ENCODE measurements around the gene ADGRG2. TPM values are rescaled to one million over a fixed set of nuclear protein-coding genes. Genes with fewer than 3 reads are reported as not detected.

The ADGRG2 gene
- total and polyA plus RNA-seq, 7 donors, result 0.06 to 0.48 (median 0.21) TPM; not detected in 1

DNA sequence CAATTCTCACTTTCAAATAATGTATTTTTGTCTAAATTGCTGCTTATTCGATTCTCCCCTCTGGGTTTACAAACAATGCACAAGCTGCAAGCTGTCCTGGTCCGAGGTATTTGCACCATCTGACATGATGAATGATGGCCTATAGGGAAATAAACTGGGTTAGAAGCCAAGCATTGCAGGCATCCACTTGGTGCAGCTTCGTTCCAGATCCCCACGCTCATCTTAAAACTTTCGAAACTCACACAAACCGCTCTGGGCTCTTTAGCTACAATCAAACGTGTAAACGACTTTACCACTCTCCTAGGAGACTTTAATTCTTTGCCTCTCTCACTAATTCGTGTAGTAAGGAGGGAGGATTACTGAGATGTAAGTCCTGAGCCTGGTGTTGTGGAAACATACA lies 157.4 kb downstream of the ADGRG2 start:
- no peaks in the 10 kb centered on the region for H3K9me3 ChIP-seq
- intact Hi-C loops (cut with DNase I), result no loop called here
- H3K4me3 ChIP-seq, result no peak overlapping the region
- H3K36me3 ChIP-seq (ENCODE audit: insufficient read depth in 1 of 2, low read depth in 1 of 2), result no peaks in the 10 kb centered on the region
- no peak for DNase-seq
- TF ChIP-seq, protein P1, sequence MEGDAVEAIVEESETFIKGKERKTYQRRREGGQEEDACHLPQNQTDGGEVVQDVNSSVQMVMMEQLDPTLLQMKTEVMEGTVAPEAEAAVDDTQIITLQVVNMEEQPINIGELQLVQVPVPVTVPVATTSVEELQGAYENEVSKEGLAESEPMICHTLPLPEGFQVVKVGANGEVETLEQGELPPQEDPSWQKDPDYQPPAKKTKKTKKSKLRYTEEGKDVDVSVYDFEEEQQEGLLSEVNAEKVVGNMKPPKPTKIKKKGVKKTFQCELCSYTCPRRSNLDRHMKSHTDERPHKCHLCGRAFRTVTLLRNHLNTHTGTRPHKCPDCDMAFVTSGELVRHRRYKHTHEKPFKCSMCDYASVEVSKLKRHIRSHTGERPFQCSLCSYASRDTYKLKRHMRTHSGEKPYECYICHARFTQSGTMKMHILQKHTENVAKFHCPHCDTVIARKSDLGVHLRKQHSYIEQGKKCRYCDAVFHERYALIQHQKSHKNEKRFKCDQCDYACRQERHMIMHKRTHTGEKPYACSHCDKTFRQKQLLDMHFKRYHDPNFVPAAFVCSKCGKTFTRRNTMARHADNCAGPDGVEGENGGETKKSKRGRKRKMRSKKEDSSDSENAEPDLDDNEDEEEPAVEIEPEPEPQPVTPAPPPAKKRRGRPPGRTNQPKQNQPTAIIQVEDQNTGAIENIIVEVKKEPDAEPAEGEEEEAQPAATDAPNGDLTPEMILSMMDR (IDR thresholded peaks at IDR 0.05), result no peak
- no peaks in the 10 kb centered on the region for H3K4me1 ChIP-seq
- H3K27me3 ChIP-seq (ENCODE audit: insufficient read depth in 3 of 3, low read length in 2 of 3), result no peaks in the 10 kb centered on the region
- 31 to 47% (median 39%) methylated on average over 9 of the region's 9 CpGs for WGBS, 3 donors
- no peak for ATAC-seq
- H3K27ac ChIP-seq, result no peak overlapping the region

DNA sequence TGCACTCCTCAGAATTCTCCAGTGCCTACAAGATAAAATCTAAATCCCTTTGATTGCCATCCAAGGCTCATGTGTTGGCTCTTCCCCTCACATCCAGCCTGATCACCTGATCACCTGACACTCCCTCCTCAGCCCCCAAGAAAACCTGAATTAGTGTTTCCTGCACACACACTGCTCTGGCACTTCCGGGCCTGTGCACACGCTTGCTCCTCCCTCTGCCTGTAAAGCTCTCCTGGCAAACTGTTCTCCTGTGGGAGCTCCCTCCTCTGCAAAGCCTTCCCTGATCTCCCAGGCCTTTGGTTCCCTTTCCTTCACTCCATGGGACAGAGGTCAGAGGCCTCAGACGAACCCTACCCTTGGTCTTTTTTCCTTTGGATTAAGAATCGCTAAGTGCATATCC lies 158.2 kb downstream of the ADGRG2 start:
- Histone ChIP-seq H3K27me3 (ENCODE audit: insufficient read depth in 3 of 3, low read length in 2 of 3) (no peaks in the 10 kb centered on the region), H3K4me3 (no peak overlapping the region), H3K9me3 (no peaks in the 10 kb centered on the region), H3K36me3 (ENCODE audit: insufficient read depth in 1 of 2, low read depth in 1 of 2) (no peaks in the 10 kb centered on the region), H3K4me1 (no peaks in the 10 kb centered on the region), H3K27ac (no peak overlapping the region)
- TF ChIP-seq, protein P1 (IDR thresholded peaks at IDR 0.05), result no peak
- intact Hi-C loops (cut with DNase I), result no loop called here
- ATAC-seq, result no peak
- WGBS, 3 donors, result 60 to 63% (median 61%) methylated on average over 4 of the region's 4 CpGs
- no peak for DNase-seq

DNA sequence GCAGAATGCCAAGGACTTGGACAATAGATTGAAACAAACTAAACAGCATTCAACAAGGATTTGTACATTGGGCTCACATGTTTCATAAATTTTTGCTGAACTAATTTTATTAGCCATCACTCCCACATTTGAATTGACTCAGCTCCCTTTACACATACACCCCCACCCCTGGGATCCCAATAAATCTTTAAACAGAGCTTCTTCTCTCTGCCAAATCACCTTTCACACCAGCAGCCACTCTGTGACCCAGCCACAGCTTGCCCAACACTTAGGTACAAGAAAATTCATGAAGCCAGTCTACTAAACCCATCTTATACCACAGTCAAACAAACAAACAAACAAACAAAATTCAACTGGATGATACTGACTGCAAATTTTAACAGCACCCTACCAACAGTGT lies 159.9 kb downstream of the ADGRG2 start:
- H3K27ac ChIP-seq, result no peak overlapping the region
- H3K9me3 ChIP-seq, result no peaks in the 10 kb centered on the region
- TF ChIP-seq, protein P1 (IDR thresholded peaks at IDR 0.05), result no peak
- intact Hi-C loops (cut with DNase I), result no loop called here
- H3K4me1 ChIP-seq, result no peaks in the 10 kb centered on the region
- no peak overlapping the region for H3K4me3 ChIP-seq
- H3K36me3 ChIP-seq (ENCODE audit: insufficient read depth in 1 of 2, low read depth in 1 of 2), result no peaks in the 10 kb centered on the region
- no peak for ATAC-seq
- DNase-seq, result no peak
- no peaks in the 10 kb centered on the region for H3K27me3 ChIP-seq (ENCODE audit: insufficient read depth in 3 of 3, low read length in 2 of 3)

DNA sequence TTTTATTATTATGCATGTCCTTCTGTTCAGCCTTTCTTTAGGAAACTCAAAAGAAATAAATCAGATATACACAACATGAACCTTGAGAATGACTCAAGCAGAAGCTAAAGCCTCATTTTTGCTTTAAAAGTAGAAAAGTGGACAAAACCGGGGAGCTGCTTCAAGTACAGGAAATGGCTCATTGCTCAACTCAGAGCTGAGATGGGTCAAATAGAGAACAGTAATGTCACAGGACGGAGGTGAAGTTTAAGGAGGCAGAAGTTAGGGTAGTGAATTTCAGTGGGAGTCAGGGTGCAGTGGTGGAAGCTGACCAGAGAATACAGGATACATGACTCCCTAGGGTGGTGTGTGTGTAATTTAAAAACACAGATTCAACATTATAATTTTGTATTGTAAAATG lies 160.6 kb downstream of the ADGRG2 start:
- WGBS, 3 donors, result 62 to 86% (median 83%) methylated on average over 2 of the region's 2 CpGs
- H3K4me3 ChIP-seq, result no peak overlapping the region
- DNase-seq, result no peak
- no peaks in the 10 kb centered on the region for H3K27me3 ChIP-seq (ENCODE audit: insufficient read depth in 3 of 3, low read length in 2 of 3)
- TF ChIP-seq, protein P1 (IDR thresholded peaks at IDR 0.05), result no peak
- no peaks in the 10 kb centered on the region for H3K9me3 ChIP-seq
- no peaks in the 10 kb centered on the region for H3K4me1 ChIP-seq
- no peaks in the 10 kb centered on the region for H3K36me3 ChIP-seq (ENCODE audit: insufficient read depth in 1 of 2, low read depth in 1 of 2)
- no peak overlapping the region for H3K27ac ChIP-seq
- no peak for ATAC-seq
- intact Hi-C loops (cut with DNase I), result no loop called here

DNA sequence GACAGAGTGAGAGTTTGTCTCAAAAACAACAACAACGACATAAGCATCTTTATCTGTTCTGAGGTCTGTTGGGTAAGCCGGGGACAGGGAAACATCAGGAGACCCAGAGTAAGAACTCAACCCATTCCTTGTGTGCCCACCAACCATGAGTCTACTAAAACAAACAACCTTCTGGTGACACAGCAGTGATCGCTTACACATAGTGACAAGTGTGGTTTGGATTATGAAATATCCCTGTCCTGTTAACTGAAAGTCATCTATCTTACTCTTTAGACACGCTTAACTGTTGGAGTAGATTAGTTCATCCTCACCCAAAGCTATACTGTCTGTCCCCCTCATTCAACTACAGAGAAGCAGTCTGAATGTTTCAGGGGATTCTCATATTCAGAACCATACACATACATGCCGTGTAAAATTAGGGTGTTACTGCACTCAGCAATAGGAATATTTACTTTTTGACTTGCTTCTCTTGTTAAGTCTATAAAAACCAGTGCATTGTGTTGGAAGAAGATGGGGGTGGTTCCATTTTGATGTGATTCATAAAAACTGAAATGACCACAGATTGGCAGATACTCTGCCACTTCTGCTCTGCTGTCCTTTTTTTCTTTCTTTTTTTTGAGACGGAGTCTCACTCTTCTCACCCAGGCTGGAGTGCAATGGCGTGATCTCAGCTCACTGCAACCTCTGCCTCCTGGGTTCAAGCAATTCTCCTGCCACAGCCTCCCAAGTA lies 165.8 kb downstream of the ADGRG2 start:
- no peak for ATAC-seq
- intact Hi-C loops (cut with DNase I), result no loop called here
- no peaks in the 10 kb centered on the region for H3K27me3 ChIP-seq (ENCODE audit: insufficient read depth in 3 of 3, low read length in 2 of 3)

More for the DNA sequence above, 165.8 kb downstream of the ADGRG2 start:
- WGBS, 3 donors, result 86 to 91% (median 91%) methylated on average over 7 of the region's 7 CpGs
- no peak for DNase-seq
- TF ChIP-seq, protein P1 (IDR thresholded peaks at IDR 0.05), result no peak
- Histone ChIP-seq H3K4me3 (no peak overlapping the region), H3K36me3 (ENCODE audit: insufficient read depth in 1 of 2, low read depth in 1 of 2) (peaks cover 0 to 6% of the 10 kb centered on the region in 2 donors), H3K4me1 (no peaks in the 10 kb centered on the region), H3K27ac (no peak overlapping the region), H3K9me3 (no peaks in the 10 kb centered on the region)

Measured in psoas muscle (tissue), 8 donors.